SK-N-SH (cell line): ENCODE results near the gene SYT11.

Experiments
- CHD2 ChIP-seq: fragments of 150-350 bp; IDR thresholded peaks from 2 replicates; pipeline ENCODE4 v1.6.1; 2018; ENCODE audit warnings: low read length; ENCODE audit not compliant: partially characterized antibody
- GABPA ChIP-seq: IDR thresholded peaks from 2 replicates; pipeline ENCODE4 v1.4.0; 2012; ENCODE audit warnings: low read depth, mild to moderate bottlenecking
- JUND ChIP-seq: IDR thresholded peaks from 2 replicates; pipeline ENCODE4 v1.4.0; 2012
- NFIC ChIP-seq: IDR thresholded peaks from 2 replicates; pipeline ENCODE4 v1.4.0; 2012; ENCODE audit warnings: borderline replicate concordance
- POLR2AphosphoS5 ChIP-seq: IDR thresholded peaks from 2 replicates; pipeline ENCODE4 v1.6.1; 2012; ENCODE audit warnings: low read depth, low read length
- RAD21 ChIP-seq: IDR thresholded peaks from 2 replicates; pipeline ENCODE4 v1.6.1; 2012; ENCODE audit warnings: mild to moderate bottlenecking, low read length
- RCOR1 ChIP-seq: fragments of 150-350 bp; IDR thresholded peaks from 2 replicates; pipeline ENCODE4 v1.6.1; 2017; ENCODE audit warnings: antibody characterized with exemption, low read length
- RFX5 ChIP-seq: IDR thresholded peaks from 2 replicates; pipeline ENCODE4 v1.6.1; 2012; ENCODE audit warnings: mild to moderate bottlenecking, improper control_type of control experiment, low read length
- SIN3A ChIP-seq: IDR thresholded peaks from 2 replicates; pipeline ENCODE4 v1.6.1; 2012; ENCODE audit warnings: low read depth, mild to moderate bottlenecking, low read length, moderate library complexity, borderline replicate concordance
- SMC3 ChIP-seq: IDR thresholded peaks from 2 replicates; pipeline ENCODE4 v1.6.1; 2012; ENCODE audit warnings: low read depth, low read length, improper control_type of control experiment
- TAF1 ChIP-seq: IDR thresholded peaks from 2 replicates; pipeline ENCODE4 v1.6.1; 2012; ENCODE audit warnings: low read depth, mild to moderate bottlenecking, low read length, moderate library complexity, borderline replicate concordance
- TF ChIP-seq, protein P1 (sequence below): fragments of 200-600 bp; sonication (generic); IDR thresholded peaks from 2 replicates; pipeline ENCODE4 v1.6.1; 2017; ENCODE audit warnings: antibody characterized with exemption, mild to moderate bottlenecking, moderate library complexity
- TF ChIP-seq, protein P2 (sequence below): IDR thresholded peaks from 2 replicates; pipeline ENCODE4 v1.4.0; 2012; ENCODE audit warnings: low read depth

DNA sequence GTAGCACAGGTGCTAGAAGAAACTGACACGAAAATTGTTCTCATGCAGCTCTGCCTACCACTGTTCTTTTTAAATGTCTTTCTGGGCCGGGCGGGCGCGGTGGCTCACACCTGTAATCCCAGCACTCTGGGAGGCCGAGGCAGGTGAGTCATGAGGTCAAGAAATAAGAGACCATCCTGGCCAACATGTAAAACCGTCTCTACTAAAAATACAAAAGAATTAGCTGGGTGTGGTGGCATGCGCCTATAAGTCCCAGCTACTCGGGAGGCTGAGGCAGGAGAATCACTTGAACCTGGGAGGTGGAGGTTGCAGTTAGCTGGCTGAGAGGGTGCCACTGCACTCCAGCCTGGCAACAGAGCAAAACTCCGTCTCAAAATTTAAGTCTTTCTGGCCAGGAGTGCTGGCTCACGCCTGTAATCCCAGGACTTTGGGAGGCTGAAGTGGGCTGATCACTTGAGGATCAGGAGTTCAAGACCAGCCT, 52.7 kb downstream of the SYT11 start:
- TF ChIP-seq, protein P1, sequence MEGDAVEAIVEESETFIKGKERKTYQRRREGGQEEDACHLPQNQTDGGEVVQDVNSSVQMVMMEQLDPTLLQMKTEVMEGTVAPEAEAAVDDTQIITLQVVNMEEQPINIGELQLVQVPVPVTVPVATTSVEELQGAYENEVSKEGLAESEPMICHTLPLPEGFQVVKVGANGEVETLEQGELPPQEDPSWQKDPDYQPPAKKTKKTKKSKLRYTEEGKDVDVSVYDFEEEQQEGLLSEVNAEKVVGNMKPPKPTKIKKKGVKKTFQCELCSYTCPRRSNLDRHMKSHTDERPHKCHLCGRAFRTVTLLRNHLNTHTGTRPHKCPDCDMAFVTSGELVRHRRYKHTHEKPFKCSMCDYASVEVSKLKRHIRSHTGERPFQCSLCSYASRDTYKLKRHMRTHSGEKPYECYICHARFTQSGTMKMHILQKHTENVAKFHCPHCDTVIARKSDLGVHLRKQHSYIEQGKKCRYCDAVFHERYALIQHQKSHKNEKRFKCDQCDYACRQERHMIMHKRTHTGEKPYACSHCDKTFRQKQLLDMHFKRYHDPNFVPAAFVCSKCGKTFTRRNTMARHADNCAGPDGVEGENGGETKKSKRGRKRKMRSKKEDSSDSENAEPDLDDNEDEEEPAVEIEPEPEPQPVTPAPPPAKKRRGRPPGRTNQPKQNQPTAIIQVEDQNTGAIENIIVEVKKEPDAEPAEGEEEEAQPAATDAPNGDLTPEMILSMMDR = no peak
- no peak for TF ChIP-seq RAD21
- no peak for TF ChIP-seq SMC3
- no peak for TF ChIP-seq CHD2
- TF ChIP-seq RCOR1 = no peak
- TF ChIP-seq RFX5 = no peak
- TF ChIP-seq TAF1 = no peak
- TF ChIP-seq POLR2AphosphoS5 = no peak
- no peak for TF ChIP-seq SIN3A
- TF ChIP-seq JUND = no peak; the same call in 1 of the 2 replicates
- no peak for TF ChIP-seq GABPA
- TF ChIP-seq NFIC = no peak
- TF ChIP-seq, protein P2, sequence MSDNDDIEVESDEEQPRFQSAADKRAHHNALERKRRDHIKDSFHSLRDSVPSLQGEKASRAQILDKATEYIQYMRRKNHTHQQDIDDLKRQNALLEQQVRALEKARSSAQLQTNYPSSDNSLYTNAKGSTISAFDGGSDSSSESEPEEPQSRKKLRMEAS = no peak
